ENCODE data around the gene THADA. TPM values are rescaled to one million over a fixed set of nuclear protein-coding genes. Genes with fewer than 3 reads are reported as not detected.

THADA gene
- total and polyA plus RNA-seq, 2 donors (not counting 3 experiments of a cell fraction or from before 2014, with no cell fraction given) = 22.6 to 25.3 TPM

DNA sequence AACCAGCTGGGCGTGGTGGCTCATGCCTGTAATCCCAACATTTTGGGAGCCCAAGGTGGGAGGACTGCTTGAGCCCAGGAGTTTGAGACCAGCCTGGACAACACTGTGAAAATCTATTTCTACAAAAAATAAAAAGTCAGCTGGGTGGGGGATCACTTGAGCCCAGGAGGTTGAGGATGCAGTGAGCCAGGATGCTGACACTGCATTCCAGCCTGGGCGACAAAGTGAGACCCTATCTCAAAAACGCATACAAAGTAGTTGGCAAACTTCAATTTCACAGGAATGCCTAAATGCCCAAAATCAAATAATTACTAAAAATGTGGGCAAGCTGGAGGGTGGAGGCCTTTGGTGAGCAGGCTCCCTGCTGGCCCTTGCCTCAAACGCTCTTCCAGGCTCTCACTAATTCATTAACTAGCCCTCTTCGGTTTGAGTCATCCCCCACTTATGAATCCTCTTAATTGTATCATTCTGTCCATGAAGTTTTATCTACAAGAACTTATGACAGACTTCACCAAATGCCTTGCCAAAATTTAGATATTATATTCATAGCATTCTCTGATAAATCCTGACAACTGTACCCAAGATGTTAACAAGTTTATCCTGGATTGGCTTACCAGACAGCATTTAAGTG, 300.8 kb downstream of the THADA start:
- dilution Hi-C loops (cut with MboI; ENCODE audit: extremely low pct_ligation_motif_present, low sequenced_read_pairs) = no loop called here
- Histone ChIP-seq H3K9me3 (replicated peaks; ENCODE audit: control insufficient read depth, insufficient read depth, low read length) (no peaks in the 10 kb centered on the region), H3K9ac (replicated peaks; ENCODE audit: extremely low read depth, insufficient read depth, low read length) (no peak overlapping the region), H3K4me2 (ENCODE audit: insufficient read depth, low read length) (no peak overlapping the region), H2AFZ (ENCODE audit: low read depth, low read length) (no peak overlapping the region), H3K4me3 (replicated peaks in 1 of 3; ENCODE audit: insufficient read depth in 1 of 3, low read depth in 1 of 3, low read length in 3 of 3) (no peak overlapping the region), H3K27me3 (ENCODE audit: control insufficient read depth in 2 of 2, insufficient read depth in 2 of 2, low read length in 2 of 2) (no peaks in the 10 kb centered on the region), H3K9me1 (replicated peaks; ENCODE audit: control insufficient read depth, extremely low read depth, insufficient read depth, low read length) (no peaks in the 10 kb centered on the region), H3K36me3 (ENCODE audit: control insufficient read depth in 2 of 2, extremely low read depth in 1 of 2, insufficient read depth in 2 of 2, low read length in 2 of 2) (no peaks in the 10 kb centered on the region), H4K20me1 (replicated peaks; ENCODE audit: control insufficient read depth, extremely low read depth, insufficient read depth, low read length) (no peaks in the 10 kb centered on the region), H3K4me1 (ENCODE audit: control insufficient read depth, extremely low read depth, insufficient read depth, low read length) (peaks cover 13% of the 10 kb centered on the region), H3K27ac (ENCODE audit: insufficient read depth, low read depth, low read length) (no peak overlapping the region), H3K79me2 (ENCODE audit: control insufficient read depth, insufficient read depth, low read length) (no peaks in the 10 kb centered on the region)
- CTCF ChIA-PET = no interaction called here
- TF ChIP-seq, protein P1, sequence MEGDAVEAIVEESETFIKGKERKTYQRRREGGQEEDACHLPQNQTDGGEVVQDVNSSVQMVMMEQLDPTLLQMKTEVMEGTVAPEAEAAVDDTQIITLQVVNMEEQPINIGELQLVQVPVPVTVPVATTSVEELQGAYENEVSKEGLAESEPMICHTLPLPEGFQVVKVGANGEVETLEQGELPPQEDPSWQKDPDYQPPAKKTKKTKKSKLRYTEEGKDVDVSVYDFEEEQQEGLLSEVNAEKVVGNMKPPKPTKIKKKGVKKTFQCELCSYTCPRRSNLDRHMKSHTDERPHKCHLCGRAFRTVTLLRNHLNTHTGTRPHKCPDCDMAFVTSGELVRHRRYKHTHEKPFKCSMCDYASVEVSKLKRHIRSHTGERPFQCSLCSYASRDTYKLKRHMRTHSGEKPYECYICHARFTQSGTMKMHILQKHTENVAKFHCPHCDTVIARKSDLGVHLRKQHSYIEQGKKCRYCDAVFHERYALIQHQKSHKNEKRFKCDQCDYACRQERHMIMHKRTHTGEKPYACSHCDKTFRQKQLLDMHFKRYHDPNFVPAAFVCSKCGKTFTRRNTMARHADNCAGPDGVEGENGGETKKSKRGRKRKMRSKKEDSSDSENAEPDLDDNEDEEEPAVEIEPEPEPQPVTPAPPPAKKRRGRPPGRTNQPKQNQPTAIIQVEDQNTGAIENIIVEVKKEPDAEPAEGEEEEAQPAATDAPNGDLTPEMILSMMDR (IDR thresholded peaks at IDR 0.05; ENCODE audit: extremely low read depth in 1 of 2, insufficient read depth in 1 of 2, low read depth in 1 of 2, low read length in 2 of 2) = no peak
- TF ChIP-seq EZH2 (IDR thresholded peaks at IDR 0.05; ENCODE audit: borderline replicate concordance, low read depth, low read length, severe bottlenecking) = no peak
- no peak for TF ChIP-seq FOS (IDR thresholded peaks at IDR 0.05; ENCODE audit: borderline replicate concordance, insufficient read depth, low read length)
- TF ChIP-seq GATA2 (IDR thresholded peaks at IDR 0.05; ENCODE audit: insufficient read depth, insufficient read length, low read depth, low read length) = no peak
- TF ChIP-seq JUN (IDR thresholded peaks at IDR 0.05; ENCODE audit: borderline replicate concordance, insufficient read depth, insufficient read length, low read depth) = no peak
- TF ChIP-seq MYC (IDR thresholded peaks at IDR 0.05; ENCODE audit: low read depth, low read length) = no peak
- TF ChIP-seq POLR2A (IDR thresholded peaks at IDR 0.05; ENCODE audit: low read depth, low read length) = no peak
- no peak for TF ChIP-seq POLR2AphosphoS5 (IDR thresholded peaks at IDR 0.05; ENCODE audit: insufficient read depth, low read depth, low read length)
- TF ChIP-seq, protein P2, sequence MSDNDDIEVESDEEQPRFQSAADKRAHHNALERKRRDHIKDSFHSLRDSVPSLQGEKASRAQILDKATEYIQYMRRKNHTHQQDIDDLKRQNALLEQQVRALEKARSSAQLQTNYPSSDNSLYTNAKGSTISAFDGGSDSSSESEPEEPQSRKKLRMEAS (IDR thresholded peaks at IDR 0.05; ENCODE audit: insufficient read depth, insufficient read length) = no peak
- FAIRE-seq (no peak), DNase-seq (ENCODE audit: low read depth, low spot score) (no peak)
- BruUV-seq (replicated peaks) = no TSS peak
- intact Hi-C loops (cut with micrococcal nuclease) = loop anchor here (2.0 kb wide), 1 partner anchor 18 kb away; no protein-coding TSS in a partner anchor
- POLR2A ChIA-PET = interaction anchor here (0.6 kb wide), 1 partner anchor 15 kb away, joined by 3 read pairs; no protein-coding TSS in a partner anchor

All from endothelial cell of umbilical vein (primary cell).